GM18519 (cell line): ENCODE results near the gene SLC25A2.
"Not testable (repeated sequence)": the region's sequence is repeated elsewhere in the genome, so short reads cannot be mapped to it uniquely, and the experiment has no call there.

ENCODE experiments used
- ATAC-seq: cut with Tn5 transposase; IDR thresholded peaks from one replicate; pipeline ENCODE4 v1.9.1; 2021; ENCODE audit warnings: mild to moderate bottlenecking, moderate library complexity; ENCODE audit not compliant: unreplicated experiment, low FRiP score

SLC25A2 gene

GRCh38 chr5:141319202-141319601 is 15.4 kb upstream of the SLC25A2 start:
- no peak for ATAC-seq

- not testable (repeated sequence) for ATAC-seq
These were observed 13.1 kb upstream of the SLC25A2 start for GRCh38 chr5:141316963-141317362.

- no peak for ATAC-seq
These were observed 9.9 kb upstream of the SLC25A2 start for GRCh38 chr5:141313711-141314110.

- no peak for ATAC-seq
These were observed 2.8 kb upstream of the SLC25A2 start for GRCh38 chr5:141306630-141307029.

GRCh38 chr5:141298376-141298775 is 5.5 kb downstream of the SLC25A2 start:
- no peak for ATAC-seq

GRCh38 chr5:141272906-141273305 is 30.9 kb downstream of the SLC25A2 start:
- ATAC-seq, result no peak

GRCh38 chr5:141269195-141269594 is 34.7 kb downstream of the SLC25A2 start:
- ATAC-seq, result no peak

GRCh38 chr5:141261238-141261546 is 42.7 kb downstream of the SLC25A2 start:
- ATAC-seq, result no peak

- ATAC-seq, result no peak
These were observed 43.2 kb downstream of the SLC25A2 start for GRCh38 chr5:141260458-141261237.

GRCh38 chr5:141258948-141259347 is 44.9 kb downstream of the SLC25A2 start:
- no peak for ATAC-seq

GRCh38 chr5:141258464-141258863 is 45.4 kb downstream of the SLC25A2 start:
- no peak for ATAC-seq
